K562 (cell line): Measurements from ENCODE around the gene NLGN3. TPM values are rescaled to one million over a fixed set of nuclear protein-coding genes. Genes with fewer than 3 reads are reported as not detected.

Experiments used
- ATF3 ChIP-seq, 2 experiments: fragments of 450-650 bp in 1 of 2; sonication (generic) in 1 of 2; formaldehyde crosslinking in 1 of 2; IDR thresholded peaks in 1 of 2; conservative IDR thresholded peaks in 1 of 2; 2 replicates each; pipeline versions ENCODE4 v1.6.1 to v1.8.1; 2016 to 2023; ENCODE audit warnings: mild to moderate bottlenecking in 2 of 2, moderate library complexity in 2 of 2, inconsistent platforms in 1 of 2, missing genetic modification reagents in 1 of 2
- BRF2 ChIP-seq: IDR thresholded peaks from 3 replicates; pipeline ENCODE4 v1.6.1; 2011; ENCODE audit warnings: borderline replicate concordance, mild to moderate bottlenecking; ENCODE audit not compliant: insufficient read length, insufficient read depth
- CCNT2 ChIP-seq: IDR thresholded peaks from 2 replicates; pipeline ENCODE4 v1.6.1; 2011; ENCODE audit warnings: borderline replicate concordance, low read depth, mild to moderate bottlenecking, moderate library complexity, mixed read lengths, low read length; ENCODE audit not compliant: insufficient read length; ENCODE audit errors: extremely low read depth
- DDX20 ChIP-seq: fragments of 450-650 bp; IDR thresholded peaks from 2 replicates; pipeline ENCODE4 v1.6.1; 2016; ENCODE audit warnings: missing genetic modification characterization, low read depth, mild to moderate bottlenecking, missing compliant biosample characterization, moderate library complexity
- E2F1 ChIP-seq: sonication (generic); formaldehyde crosslinking; IDR thresholded peaks from 2 replicates; pipeline ENCODE4 v1.8.1; 2023; ENCODE audit warnings: mild to moderate bottlenecking, missing genetic modification reagents, moderate library complexity
- FOXO4 ChIP-seq: fragments of 450-650 bp; formaldehyde crosslinking; IDR thresholded peaks from 2 replicates; pipeline ENCODE4 v1.4.0; 2020; ENCODE audit warnings: mild to moderate bottlenecking, moderate library complexity
- HDAC3 ChIP-seq: fragments of 450-650 bp; IDR thresholded peaks from 2 replicates; pipeline ENCODE4 v1.6.1; 2018; ENCODE audit warnings: borderline replicate concordance, mild to moderate bottlenecking, moderate library complexity; ENCODE audit not compliant: partially characterized antibody
- HES1 ChIP-seq: fragments of 450-650 bp; IDR thresholded peaks from 2 replicates; pipeline ENCODE4 v1.6.1; 2016; ENCODE audit warnings: low read depth, mild to moderate bottlenecking, moderate library complexity
- HOXB6 ChIP-seq: fragments of 250-450 bp; sonication (Bioruptor Pico); IDR thresholded peaks from 2 replicates; pipeline ENCODE4 v1.5.1; 2022; ENCODE audit warnings: mild to moderate bottlenecking, borderline replicate concordance
- KDM2B ChIP-seq: fragments of 250-450 bp; sonication (Bioruptor Pico); IDR thresholded peaks from 2 replicates; pipeline ENCODE4 v1.8.0; 2021; ENCODE audit warnings: mild to moderate bottlenecking, moderate library complexity
- NEUROD1 ChIP-seq: fragments of 150-350 bp; IDR thresholded peaks from 2 replicates; pipeline ENCODE4 v1.6.1; 2014; ENCODE audit warnings: borderline replicate concordance, low read length, low read depth; ENCODE audit not compliant: partially characterized antibody
- PHB ChIP-seq: fragments of 250-450 bp; sonication (Bioruptor Pico); IDR thresholded peaks from 2 replicates; pipeline ENCODE4 v1.5.0; 2021
- PURB ChIP-seq: sonication (generic); formaldehyde crosslinking; IDR thresholded peaks from 2 replicates; pipeline ENCODE4 v1.9.0; 2021; ENCODE audit warnings: low read depth, mild to moderate bottlenecking, missing genetic modification reagents
- RBM17 ChIP-seq: fragments of 200-400 bp; formaldehyde crosslinking; IDR thresholded peaks from 2 replicates; pipeline ENCODE4 v1.6.1; 2017; ENCODE audit warnings: low read depth, mild to moderate bottlenecking, low read length, borderline replicate concordance
- SMARCB1 ChIP-seq: IDR thresholded peaks from 2 replicates; pipeline ENCODE4 v1.6.1; 2011; ENCODE audit warnings: improper control_type of control experiment, low read depth; ENCODE audit not compliant: insufficient read length
- ZBTB1 ChIP-seq: sonication (generic); formaldehyde crosslinking; IDR thresholded peaks from 2 replicates; pipeline ENCODE4 v1.8.1; 2023; ENCODE audit warnings: missing genetic modification reagents, low read depth, mild to moderate bottlenecking, borderline replicate concordance
- ZBTB43 ChIP-seq: sonication (generic); formaldehyde crosslinking; IDR thresholded peaks from 2 replicates; pipeline ENCODE4 v1.8.0; 2023; ENCODE audit warnings: mild to moderate bottlenecking, missing genetic modification reagents
- ZSCAN32 ChIP-seq: fragments of 450-650 bp; formaldehyde crosslinking; IDR thresholded peaks from 2 replicates; pipeline ENCODE4 v1.4.0; 2020; ENCODE audit warnings: mild to moderate bottlenecking, moderate library complexity
- polyA plus RNA-seq, 8 experiments: library from polyadenylated mRNA; depleted of rRNA in 4 of 8; stranded (reverse) in 5 of 8; unstranded in 3 of 8; fragments of >200 nt; fragmentation: Nextera tagmentation in 2 of 8; fragmentation: Illumina TruSeq in 1 of 8; extraction: Ambion mirVana in 2 of 8; extraction: Trizol in 1 of 8; gene quantifications; 2 replicates each; pipeline versions ENCODE4 v1.2.1 to v1.2.3, GENCODE V29; 2011 to 2014; ENCODE audit warnings: inconsistent platforms in 1 of 8, missing spikeins in 1 of 8
- total RNA-seq, 7 experiments: library from RNA; depleted of rRNA in 6 of 7; stranded (reverse); fragments of >200 nt in 6 of 7; fragmentation: Illumina TruSeq in 2 of 7; extraction: Trizol in 2 of 7; gene quantifications; 2 replicates each; pipeline versions ENCODE4 v1.2.1 to v1.2.3, GENCODE V29; 2011 to 2021; ENCODE audit warnings: low replicate concordance in 1 of 7

The NLGN3 gene
- total and polyA plus RNA-seq, 9 of the 15 experiments (the other 6 are each of a cell fraction or from before 2014, with no cell fraction given), result 0.03 to 0.86 (median 0.25) TPM

GRCh38 chrX:71181910-71182799 lies 37.5 kb downstream of the NLGN3 start (continued):
- TF ChIP-seq BRF2 (no peak), DDX20 (no peak), HDAC3 (no peak), ZBTB43 (CRISPR knock-in tag) (no peak), E2F1 (0 out of 2 replicates have a peak, but pooled peaks have one; percentile 43), ATF3 (IDR thresholded peaks at IDR 0.05) (peak; percentile 98), ATF3 (CRISPR knock-in tag; conservative IDR thresholded peaks at IDR 0.05) (no peak; the same call in 1 of the 2 replicates), PHB (no peak), ZSCAN32 (CRISPR knock-in tag) (no peak), HES1 (no peak), HOXB6 (CRISPR knock-in tag) (no peak), KDM2B (no peak), PURB (CRISPR knock-in tag) (no peak), ZBTB1 (no peak), SMARCB1 (no peak), FOXO4 (CRISPR knock-in tag) (no peak), RBM17 (no peak), CCNT2 (no peak), NEUROD1 (peak; percentile 62)
